Measurements from ENCODE around the gene REST. TPM values are rescaled to one million over a fixed set of nuclear protein-coding genes. Genes with fewer than 3 reads are reported as not detected.
A peak's percentile ranks its signal among the peaks of the same experiment; 100 is the strongest.

REST gene
- total RNA-seq, 1 experiment from 2014 or later = 56.6 TPM

GRCh38 chr4:56871371-56871866 is 36.3 kb upstream of the REST start:
- Mint-ChIP-seq H3K4me1 (ENCODE audit: low read depth, unreplicated experiment) (no peaks in the 10 kb centered on the region), H3K27me3 (ENCODE audit: insufficient read depth, unreplicated experiment) (no peaks in the 10 kb centered on the region), H3K4me3 (ENCODE audit: unreplicated experiment) (no peak overlapping the region), H3K36me3 (ENCODE audit: insufficient read depth, unreplicated experiment) (no peaks in the 10 kb centered on the region), H3K9me3 (ENCODE audit: unreplicated experiment) (no peaks in the 10 kb centered on the region), H3K27ac (ENCODE audit: unreplicated experiment) (no peak overlapping the region)
- ChIA-PET POLR2A (interaction anchor here (0.6 kb wide), 1 partner anchor 10 kb away, joined by 3 read pairs; no protein-coding TSS in a partner anchor), CTCF (no interaction called here)
- Histone ChIP-seq H3K36me3 (ENCODE audit: control insufficient read depth, insufficient read depth, low read length) (no peaks in the 10 kb centered on the region), H3K4me3 (ENCODE audit: low read depth, low read length) (no peak overlapping the region), H3K27me3 (replicated peaks; ENCODE audit: control insufficient read depth, insufficient read depth, low read length) (no peaks in the 10 kb centered on the region), H3K9me3 (no peaks in the 10 kb centered on the region), H3K4me1 (no peaks in the 10 kb centered on the region)
- no peak for TF ChIP-seq CTCF (IDR thresholded peaks at IDR 0.05; ENCODE audit: insufficient read depth in 1 of 2, low read depth in 1 of 2, low read length in 1 of 2, severe bottlenecking in 1 of 2, unreplicated experiment in 1 of 2)
- no peak for DNase-seq
- no TSS peak for BruUV-seq (replicated peaks)
- intact Hi-C loops (cut with micrococcal nuclease; ENCODE audit: unreplicated experiment) = no loop called here

- H3K4me3 Mint-ChIP-seq (ENCODE audit: unreplicated experiment) = no peak overlapping the region
- BruUV-seq (replicated peaks) = no TSS peak
- intact Hi-C loops (cut with micrococcal nuclease; ENCODE audit: unreplicated experiment) = no loop called here
- no peaks in the 10 kb centered on the region for H3K36me3 Mint-ChIP-seq (ENCODE audit: insufficient read depth, unreplicated experiment)
- Histone ChIP-seq H3K4me3 (ENCODE audit: low read depth, low read length) (no peak overlapping the region), H3K9me3 (no peaks in the 10 kb centered on the region), H3K36me3 (ENCODE audit: control insufficient read depth, insufficient read depth, low read length) (no peaks in the 10 kb centered on the region), H3K27me3 (replicated peaks; ENCODE audit: control insufficient read depth, insufficient read depth, low read length) (no peaks in the 10 kb centered on the region), H3K4me1 (no peaks in the 10 kb centered on the region)
- H3K4me1 Mint-ChIP-seq (ENCODE audit: low read depth, unreplicated experiment) = peaks cover 6% of the 10 kb centered on the region
- peak; percentile 32 to 50 for DNase-seq
- H3K9me3 Mint-ChIP-seq (ENCODE audit: unreplicated experiment) = no peaks in the 10 kb centered on the region
- no peak for TF ChIP-seq CTCF (IDR thresholded peaks at IDR 0.05; ENCODE audit: insufficient read depth in 1 of 2, low read depth in 1 of 2, low read length in 1 of 2, severe bottlenecking in 1 of 2, unreplicated experiment in 1 of 2)
- H3K27ac Mint-ChIP-seq (ENCODE audit: unreplicated experiment) = no peak overlapping the region
- H3K27me3 Mint-ChIP-seq (ENCODE audit: insufficient read depth, unreplicated experiment) = no peaks in the 10 kb centered on the region
- ChIA-PET POLR2A (no interaction called here), CTCF (interaction anchor here (0.7 kb wide), 1 partner anchor 37 kb away, joined by 5 read pairs; no protein-coding TSS in a partner anchor)
Observed at GRCh38 chr4:56874166-56874565, 33.5 kb upstream of the REST start.

GRCh38 chr4:56874923-56875322 is 32.8 kb upstream of the REST start:
- Mint-ChIP-seq H3K4me3 (ENCODE audit: unreplicated experiment) (no peak overlapping the region), H3K9me3 (ENCODE audit: unreplicated experiment) (no peaks in the 10 kb centered on the region), H3K36me3 (ENCODE audit: insufficient read depth, unreplicated experiment) (no peaks in the 10 kb centered on the region), H3K4me1 (ENCODE audit: low read depth, unreplicated experiment) (peaks cover 6% of the 10 kb centered on the region), H3K27me3 (ENCODE audit: insufficient read depth, unreplicated experiment) (no peaks in the 10 kb centered on the region), H3K27ac (ENCODE audit: unreplicated experiment) (no peak overlapping the region)
- no peak for DNase-seq
- intact Hi-C loops (cut with micrococcal nuclease; ENCODE audit: unreplicated experiment) = no loop called here
- Histone ChIP-seq H3K4me1 (0 out of 2 replicates have a peak, but pooled peaks cover 2% of the 10 kb centered on the region), H3K27me3 (replicated peaks; ENCODE audit: control insufficient read depth, insufficient read depth, low read length) (no peaks in the 10 kb centered on the region), H3K4me3 (ENCODE audit: low read depth, low read length) (no peak overlapping the region), H3K36me3 (ENCODE audit: control insufficient read depth, insufficient read depth, low read length) (no peaks in the 10 kb centered on the region), H3K9me3 (no peaks in the 10 kb centered on the region)
- BruUV-seq (replicated peaks) = no TSS peak
- POLR2A ChIA-PET = no interaction called here
- TF ChIP-seq CTCF (IDR thresholded peaks at IDR 0.05; ENCODE audit: insufficient read depth in 1 of 2, low read depth in 1 of 2, low read length in 1 of 2, severe bottlenecking in 1 of 2, unreplicated experiment in 1 of 2) = no peak
- CTCF ChIA-PET = no interaction called here
